GM18873 (cell line): ENCODE data around the gene ROCK2.

ENCODE experiments used
- ATAC-seq: cut with Tn5 transposase; IDR thresholded peaks from one replicate; pipeline ENCODE4 v1.9.1; 2021; ENCODE audit warnings: mild to moderate bottlenecking, moderate library complexity, moderate number of reproducible peaks; ENCODE audit not compliant: unreplicated experiment, low FRiP score

Gene ROCK2

DNA sequence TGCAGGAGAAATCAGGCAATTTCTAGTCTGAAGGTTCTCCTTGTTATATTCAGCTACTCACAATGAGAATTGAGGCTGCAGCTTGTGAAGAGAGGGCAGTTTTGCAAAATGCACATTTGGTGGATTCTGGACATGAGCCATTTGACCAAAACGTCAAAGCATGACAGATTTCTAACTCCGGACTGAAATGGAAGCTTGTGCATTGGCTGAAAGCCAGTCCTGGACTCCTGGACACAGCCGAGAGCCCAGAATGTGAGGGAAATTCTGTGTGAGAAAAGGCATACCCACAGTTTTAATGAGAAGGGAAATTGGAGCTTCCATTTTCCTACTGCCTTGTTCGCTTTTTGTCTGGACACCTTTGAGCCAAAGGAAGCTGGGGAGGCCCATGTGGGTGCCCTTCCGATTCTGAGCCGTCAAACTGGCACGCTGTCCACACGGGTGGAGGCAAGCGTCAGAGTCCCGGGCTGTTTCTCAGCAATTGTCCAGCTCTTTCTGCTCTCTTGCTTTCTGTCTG lies 23.7 kb upstream of the ROCK2 start:
- no peak for ATAC-seq

DNA sequence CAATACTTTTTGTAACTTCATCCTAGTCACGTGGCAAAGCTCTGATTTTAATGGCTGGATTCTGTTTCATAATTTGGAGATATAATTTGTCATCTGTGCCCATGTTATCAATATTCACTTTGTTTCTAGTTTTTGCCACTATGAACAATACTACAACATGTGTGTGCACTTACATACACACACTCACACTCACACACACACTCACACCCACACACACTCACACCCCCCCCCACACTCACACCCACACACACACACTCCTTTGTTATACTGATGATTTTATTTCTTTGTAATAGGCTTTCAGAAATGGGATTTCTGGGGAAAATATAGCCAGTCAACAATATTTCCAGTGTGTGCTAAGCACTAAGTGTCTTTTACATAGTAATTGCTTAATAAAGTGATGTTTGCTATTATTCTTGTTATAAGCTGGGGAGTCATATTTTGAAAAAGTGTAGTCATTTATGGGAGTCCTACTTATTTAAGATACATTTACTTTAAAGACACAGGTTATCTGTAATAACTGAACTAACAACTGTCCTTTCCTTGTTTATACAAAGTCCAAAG lies 22.8 kb upstream of the ROCK2 start:
- ATAC-seq: no peak

DNA sequence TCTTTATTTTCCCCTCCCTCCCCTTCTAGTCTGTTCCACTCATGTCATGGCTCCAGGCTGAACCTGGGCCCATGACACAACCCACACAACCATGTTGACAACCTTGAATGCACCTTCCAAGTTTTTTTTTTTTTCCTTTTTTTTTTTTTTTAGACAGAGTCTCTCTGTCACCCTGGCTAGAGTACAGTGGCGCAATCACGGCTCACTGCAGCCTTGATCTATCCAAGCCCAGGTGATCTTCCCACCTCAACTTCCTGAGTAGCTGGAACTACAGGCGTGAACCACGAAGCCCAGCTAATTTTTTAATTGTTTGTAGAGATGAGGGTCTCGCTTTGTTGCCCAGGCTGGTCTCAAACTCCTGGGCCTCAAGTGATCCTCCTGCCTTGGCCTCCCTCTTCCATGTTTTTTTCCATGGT lies 21.9 kb upstream of the ROCK2 start:
- ATAC-seq: no peak

DNA sequence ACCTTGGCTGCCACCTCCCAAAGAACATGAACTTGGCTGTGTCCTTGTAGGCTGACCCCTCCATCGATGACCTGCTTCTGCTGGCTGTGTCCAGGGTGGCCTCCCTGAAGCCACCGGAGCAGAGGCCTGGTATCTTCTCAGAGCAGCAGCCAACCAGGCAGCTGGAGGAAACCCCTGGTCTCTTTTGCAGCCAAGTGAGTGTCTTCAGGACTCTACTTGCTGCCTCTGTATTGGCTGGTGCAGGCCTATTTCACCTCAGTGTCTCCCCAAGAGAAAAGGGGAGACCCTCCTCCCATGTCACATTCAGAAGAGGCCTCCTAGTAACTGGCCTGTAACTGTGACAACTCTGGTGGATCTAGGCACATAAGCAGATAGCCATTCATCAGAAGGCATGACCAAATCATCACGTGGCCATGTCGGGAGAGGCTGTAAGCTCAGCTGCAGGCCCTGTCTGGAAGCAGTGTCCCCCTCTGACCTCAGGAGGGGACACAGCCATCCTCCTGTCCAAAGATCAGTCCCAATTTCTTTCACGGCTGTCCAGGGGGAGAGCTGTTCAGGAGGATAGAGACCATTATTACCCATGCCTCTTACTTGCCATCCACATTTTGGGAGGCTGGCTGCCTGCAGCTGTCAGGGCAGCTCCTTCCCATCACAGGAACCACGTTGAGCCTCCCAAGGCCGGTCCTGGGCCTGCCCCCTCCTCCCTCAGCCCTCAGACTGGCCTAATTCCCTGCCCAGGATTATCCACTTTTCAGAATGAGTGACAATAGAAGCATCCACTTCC lies 20.9 kb upstream of the ROCK2 start:
- no peak for ATAC-seq

DNA sequence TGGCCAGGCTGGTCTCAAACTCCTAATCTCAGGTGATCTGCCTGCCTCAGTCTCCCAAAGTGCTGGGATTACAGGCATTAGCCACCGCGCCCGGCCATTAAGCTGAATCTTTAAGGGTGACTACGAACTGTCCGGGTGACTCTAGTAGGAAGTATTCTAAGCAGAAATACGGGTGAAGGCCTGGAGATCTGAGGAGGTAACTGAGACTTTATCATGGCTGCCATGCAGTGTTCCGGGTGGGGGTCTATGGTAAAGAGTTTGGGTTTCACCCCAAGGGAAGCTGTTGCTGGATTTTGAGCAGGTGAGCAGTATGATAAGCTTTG lies 20.1 kb upstream of the ROCK2 start:
- no peak for ATAC-seq

DNA sequence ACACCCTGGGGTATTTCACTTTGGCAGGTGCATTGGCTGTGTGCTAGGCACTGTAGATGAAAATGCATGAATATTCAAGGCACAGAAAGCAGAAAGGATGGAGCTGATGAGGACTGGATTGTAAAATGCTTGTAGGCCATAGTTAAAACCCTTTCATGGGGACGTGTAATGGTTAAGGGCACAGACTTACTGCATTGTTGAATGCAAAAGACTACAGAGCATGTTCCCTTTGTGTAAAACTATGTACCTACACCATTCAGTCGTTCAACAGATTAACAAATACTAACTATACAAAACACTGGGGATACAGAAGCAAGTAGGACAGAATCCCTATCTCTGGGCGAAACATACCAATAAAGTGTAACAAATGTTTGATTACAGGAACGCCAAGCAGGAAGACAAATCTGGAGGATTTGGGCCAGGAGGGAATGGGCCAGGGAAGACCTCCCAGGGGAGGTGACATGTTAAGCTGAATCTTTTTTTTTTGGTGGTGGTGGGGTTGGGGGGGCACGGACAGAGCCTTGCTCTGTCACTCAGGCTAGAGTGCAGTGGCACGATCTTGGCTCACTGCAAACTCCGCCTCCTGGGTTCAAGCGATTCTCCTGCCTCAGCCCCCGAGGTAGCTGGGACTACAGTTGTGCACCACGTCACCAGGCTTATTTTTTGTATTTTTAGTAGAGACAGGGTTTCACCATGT lies 19.6 kb upstream of the ROCK2 start:
- no peak for ATAC-seq

DNA sequence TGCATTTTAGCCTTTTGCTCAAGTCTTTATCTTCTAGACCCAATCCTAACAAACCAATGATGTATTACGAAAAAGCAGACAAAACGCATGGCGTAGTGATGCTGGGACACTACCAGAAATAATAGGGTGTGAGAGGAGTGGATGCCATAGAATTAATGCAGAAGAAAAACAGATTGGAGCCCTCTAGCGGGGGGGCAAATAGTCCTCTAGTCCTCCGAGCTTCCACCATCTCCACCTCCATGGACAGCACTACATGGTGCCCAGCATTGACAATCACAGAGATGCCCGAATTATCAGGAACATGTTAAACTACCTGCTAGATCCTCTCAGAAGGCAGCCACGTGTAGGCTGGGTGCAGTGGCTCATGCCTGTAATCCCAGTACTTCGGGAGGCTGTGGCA lies 15.4 kb upstream of the ROCK2 start:
- ATAC-seq: no peak

DNA sequence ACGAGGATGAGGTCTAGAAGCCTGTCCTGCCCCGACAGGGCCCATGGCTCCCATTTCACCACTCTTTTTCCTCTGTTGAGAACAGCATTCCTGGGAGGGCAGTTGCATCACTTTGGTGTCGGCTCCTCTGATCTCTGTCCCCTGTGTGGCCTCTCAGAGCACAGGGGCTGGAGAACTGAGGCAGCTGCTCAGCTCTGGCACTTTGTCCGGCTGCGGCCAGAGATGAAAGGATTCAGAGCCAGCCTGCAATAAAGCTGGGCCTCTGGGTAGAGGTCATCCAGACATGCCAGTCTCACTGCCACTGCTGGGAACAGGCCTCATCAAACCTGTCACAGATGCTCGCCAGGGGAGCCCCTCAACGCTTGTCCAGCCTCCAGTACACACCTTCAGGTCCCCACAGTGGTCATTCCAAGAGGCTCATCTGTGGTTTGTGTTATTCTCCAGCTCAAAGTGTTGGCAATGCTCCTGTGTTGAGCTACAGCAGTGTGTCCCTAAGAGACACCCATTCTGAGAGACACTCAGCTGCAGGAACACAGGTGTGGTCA lies 13.1 kb upstream of the ROCK2 start:
- no peak for ATAC-seq

DNA sequence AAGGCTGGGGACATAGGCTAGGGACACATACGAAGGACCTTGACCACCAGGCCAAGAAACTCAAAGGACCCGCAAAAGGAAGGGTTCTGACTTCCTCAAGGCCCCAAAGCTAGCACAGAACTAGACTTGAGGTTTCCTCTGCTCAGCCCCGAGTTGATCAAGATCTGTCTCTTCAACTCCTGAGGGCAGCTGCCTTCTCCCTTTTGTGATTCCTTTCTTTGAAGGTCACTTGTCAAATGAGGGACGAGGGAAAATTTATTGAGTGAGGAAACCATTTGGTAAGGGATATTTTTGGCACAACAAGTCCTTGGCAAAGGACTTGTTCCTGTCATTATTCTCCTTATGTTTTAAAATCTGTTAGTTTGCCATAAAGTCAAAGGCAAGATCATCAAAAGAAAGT lies 12.3 kb upstream of the ROCK2 start:
- no peak for ATAC-seq

DNA sequence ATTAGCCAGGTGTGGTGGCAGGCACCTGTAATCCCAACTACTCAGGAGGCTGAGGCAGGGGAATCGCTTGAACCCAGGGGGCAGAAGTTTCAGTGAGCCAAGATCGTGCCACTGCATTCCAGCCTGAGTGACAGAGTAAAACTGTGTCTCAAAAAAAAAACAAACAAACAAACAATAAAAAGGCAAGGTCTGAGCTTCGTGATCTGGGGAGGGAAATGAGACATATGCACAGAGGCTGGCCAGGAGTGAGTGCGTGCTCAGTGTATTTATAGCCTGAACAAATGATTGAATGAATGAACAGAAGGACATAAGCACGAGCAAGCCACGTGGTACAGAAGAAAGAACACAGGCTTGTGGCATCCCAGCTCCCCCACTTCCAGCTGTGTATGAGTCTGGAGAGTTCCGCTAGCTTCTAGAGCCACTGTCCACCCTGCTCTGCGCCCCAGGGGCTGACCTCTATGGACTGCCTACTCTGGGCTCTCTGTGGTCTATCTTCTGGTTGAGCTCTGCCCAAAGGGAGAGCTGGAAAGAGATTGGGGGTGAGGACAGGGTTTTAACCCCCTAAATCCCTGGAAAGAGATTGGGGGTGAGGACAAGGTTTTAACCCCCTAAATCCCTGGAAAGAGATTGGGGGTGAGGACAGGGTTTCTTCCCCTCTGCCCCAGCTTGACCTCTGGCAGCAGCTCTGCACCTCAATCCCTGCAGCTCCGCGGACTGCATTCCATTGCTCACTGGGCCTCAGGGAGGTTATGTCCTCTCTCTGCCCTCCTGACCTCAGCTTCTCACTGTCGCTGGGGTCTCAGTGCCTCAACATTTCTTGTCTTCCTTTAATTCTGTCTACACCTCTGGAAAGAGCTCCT lies 11.0 kb upstream of the ROCK2 start:
- no peak for ATAC-seq

DNA sequence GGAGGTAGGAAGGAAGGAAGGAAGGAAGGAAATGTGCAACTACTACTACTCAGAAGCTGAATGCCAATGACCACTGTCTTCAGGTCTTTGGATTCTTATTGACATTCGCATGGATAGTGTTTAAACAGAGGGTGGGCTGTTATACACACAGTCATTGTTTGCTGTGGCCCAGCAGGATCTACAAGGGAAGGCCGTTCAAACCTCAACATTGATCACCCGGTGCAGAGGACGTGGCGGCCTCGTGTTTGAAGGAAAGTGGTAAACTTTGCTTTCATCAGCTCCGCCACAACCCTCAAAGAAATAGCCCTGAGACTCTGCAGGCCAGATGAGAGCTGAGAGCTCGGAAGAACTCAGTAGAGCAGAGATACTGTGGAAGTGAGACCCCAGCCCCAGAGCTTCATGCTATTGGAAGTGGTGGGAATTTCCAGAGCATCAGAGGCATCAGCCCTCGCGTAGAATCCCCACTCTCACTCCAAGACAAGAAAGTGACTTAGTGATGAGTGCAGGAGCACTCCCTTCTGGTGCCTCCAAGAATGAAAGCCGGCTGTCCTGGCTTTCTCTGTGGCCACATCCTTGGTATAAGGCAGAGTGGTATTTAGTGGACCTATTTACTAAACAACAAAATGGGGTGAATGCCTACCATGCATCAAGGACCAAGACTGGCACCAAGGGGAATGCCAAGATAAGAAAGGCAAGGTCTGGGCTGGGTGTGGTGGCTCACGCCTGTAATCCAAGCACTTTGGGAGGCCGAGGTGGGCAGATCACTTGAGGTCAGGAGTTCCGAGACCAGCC lies 10.1 kb upstream of the ROCK2 start:
- ATAC-seq: no peak

DNA sequence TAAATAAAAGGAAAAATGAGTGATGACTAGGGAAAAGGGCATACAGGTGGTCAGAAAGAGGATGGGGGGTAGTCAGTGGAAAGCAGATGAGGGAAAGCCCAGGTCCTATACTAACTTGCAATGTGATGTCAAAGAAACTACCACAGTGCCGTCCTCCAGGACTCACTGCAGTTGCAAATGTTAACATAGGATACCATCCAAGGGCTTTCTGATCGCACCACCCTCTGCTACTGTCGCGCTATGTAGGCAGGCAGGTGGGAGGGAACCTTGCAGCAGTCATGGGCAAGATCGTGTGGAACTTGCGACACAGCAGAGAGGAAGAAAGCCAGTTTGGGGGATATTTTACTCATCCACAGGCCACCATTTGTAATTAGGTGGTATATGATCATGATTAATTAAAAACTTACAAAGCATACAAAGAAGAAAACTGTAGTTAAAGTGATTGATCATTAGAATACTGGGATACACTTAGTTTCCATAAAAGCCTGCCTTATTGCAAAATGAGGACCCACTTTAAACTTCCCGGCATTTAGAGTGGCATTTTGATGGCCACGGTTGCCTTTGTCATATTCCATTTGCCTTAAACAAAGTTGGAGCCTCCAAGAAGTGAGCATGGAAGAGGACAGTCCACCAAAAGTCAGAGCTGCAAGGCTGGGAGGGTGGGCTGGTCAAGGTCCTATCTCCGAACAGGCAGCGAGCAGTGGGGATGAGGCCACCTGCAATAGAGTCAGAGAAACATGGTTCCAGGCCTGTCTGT lies 8.5 kb upstream of the ROCK2 start:
- no peak for ATAC-seq

DNA sequence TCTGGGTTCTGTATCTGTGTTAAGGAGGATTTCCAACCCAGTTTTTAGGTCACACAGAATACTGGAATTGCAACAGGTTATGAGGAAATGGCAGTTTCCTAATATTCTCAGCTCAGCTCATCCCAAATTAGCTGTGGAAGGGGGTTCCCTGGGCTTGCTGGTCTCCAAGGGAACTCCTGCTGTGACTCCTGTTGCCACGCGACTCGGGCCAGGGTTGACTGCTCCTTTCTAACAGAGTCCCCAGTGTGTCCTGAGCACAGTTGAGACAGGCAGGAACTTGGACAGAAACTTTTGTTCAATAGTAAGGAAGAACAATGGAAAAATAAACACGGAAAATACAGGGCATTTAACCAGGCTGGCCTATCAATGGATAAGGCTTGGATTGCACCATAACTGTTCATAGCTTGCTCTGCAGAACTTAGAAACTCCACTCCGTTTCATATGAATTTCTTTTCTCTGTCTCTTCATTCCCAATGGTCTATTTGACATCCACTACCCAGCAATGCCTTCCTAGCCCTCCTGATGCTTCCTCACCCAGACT lies 3.8 kb upstream of the ROCK2 start:
- ATAC-seq: no peak

DNA sequence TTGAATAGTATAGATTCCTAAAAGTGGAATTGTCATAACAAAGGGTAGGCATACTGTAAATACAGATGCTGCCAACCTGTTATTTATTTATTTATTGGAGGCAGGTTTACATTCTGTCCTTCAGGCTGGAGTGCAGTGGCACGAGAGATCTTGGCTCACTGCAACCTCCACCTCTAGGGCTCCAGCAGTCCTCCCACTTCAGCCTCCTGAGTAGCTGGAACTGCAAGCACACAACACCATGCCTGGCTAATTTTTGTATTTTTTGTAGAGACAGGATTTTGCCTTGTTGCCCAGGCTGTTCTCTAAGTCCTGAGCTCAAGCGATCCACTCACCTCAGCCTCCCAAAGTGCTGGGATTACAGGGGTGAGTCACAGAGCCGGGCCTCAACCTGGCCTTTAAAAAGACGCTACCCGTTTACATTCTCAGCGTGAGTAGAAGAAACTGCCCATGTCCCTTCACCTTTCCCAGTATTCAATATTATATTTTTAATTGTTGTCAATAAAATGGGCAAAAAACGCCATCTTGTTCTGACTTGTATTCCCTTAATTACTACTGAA lies 3.0 kb upstream of the ROCK2 start:
- ATAC-seq: no peak

DNA sequence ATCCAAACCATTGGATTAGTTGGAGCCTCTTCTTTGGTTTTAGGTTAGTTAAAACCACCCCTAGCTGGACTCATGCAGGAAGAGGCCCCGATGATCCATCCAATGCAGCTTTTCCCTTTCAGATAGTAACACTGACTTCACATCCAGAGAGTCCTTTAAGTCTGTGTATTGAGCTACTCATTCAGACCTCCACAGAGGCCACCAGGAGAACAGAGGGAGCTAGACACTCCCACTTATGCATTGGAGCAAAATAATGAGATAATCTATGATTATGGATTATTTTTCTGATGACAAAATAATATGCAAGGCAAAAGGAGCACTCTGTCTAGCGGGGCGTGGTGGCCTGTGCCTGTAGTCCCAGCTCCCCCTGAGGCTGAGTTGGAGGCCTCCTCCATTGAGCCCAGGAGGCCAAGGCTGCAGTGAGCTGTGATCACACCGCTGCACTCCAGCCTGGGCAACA lies 1.6 kb upstream of the ROCK2 start:
- no peak for ATAC-seq

DNA sequence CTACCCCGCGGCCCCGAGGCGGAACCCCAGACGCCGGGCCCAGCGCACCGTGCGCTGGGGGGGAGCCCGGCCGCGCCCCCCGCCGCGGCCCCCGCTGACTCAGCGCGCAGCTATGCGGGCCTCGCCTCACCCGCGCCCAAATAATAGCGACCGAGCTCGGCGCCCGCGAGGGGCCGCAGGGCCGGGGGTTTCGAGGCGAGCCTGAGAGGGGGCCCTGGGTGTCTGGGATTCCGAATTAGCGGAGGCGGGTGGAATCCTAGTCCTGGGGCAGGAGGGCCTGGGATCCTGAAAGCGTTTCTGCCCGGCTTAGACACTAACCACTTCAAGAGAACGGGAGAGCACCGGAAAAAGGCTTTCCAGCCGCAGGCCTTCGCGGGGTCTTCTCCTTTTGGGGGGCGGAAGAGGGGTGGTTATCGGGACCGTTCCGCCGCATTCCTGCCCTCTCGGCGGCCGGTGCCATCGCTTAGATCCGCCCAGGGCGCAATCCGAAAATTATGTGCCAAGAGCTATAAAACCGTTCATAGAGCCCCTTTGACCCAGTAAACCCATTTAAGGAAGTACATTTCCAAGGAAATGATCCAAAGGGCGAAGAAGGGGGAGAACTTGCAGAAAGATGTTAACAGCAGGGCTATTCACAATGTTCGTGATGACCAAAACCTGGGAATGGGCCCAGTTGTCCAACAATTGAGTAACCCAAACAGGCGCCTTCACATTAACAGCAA lies 681 bp upstream of the ROCK2 start:
- ATAC-seq: no peak

DNA sequence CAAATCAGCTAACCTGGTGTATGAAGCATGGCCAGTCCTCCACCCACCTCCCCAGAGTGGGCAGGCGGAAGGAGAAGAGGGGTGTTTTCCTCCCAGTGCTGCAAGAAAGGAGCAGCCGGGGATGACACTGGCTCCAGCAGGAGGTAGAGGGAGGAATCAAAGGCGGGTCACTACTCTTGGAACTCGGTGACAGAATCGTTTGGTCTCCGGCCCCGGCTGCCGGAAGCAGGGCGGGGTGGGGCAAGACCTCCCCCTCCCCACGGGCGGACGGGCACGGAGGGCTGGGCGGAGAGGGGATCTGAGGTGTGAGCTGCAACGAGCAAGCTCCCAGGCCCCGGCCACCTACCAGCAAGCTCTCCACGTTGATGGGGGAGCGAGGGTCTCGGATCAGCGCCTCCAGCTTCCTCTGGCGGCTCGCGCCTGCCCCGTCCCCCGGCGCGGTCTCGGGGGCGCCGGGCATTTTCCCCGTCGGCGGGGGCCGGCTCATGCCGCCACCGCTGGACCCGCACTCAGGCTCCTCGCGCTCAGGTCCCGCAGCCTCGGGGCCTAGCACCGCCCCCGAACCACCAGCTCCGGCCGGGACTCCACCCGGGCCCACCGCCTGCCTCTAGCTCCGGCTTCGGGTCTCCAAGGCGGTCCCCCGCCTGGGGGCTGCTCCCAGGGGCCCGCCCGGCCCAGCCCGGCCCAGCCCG lies 640 bp downstream of the ROCK2 start:
- peak; percentile 36 for ATAC-seq
